ENCODE results near the gene MAP3K7CL.
A peak's percentile ranks its signal among the peaks of the same experiment; 100 is the strongest.
"Not testable (repeated sequence)": the region's sequence is repeated elsewhere in the genome, so short reads cannot be mapped to it uniquely, and the experiment has no call there.

MAP3K7CL gene

DNA sequence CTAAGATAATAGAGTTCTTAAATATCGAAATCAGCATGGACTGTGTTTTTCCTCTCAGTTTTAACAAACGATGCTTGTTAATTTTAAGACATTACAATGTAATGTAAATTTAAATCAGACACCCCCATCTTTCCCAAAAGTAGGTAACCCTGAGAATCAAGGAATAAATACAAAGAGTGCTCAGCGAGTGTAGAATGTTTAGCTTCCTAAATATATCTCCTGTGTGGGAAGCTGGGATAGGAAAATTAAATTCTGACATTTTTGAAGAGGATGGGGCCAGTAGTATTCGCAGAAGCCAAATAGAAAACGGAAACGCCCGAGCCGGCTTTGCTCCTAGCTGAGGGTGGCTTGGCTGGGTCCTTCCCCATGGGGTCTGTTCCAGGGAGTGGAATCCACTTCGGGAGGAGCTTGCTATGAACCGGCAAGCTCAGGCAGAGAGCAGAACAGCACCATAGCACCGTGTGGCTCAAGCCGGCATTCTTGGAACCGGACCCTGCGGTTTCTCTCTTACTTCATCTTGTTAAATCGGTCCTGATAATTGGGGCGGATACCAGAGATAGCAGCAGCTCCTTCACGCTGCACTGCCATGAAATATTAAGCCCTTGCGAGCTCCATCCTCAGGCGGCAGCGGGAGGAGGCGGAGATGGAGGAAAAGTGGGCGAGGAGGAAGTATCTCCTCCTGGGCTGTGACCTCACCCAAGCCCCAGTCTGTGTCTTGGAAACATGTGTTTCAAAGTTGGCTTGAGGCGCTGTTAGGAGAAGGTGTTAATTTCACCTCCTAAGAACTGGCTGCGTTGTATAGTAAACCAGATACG, 24.9 kb downstream of the MAP3K7CL start:
- Histone ChIP-seq H3K27me3 (ENCODE audit: insufficient read depth, low read length, poor library complexity) (no peaks in the 10 kb centered on the region), H3K36me3 (ENCODE audit: control insufficient read depth, insufficient read depth, low read length) (no peaks in the 10 kb centered on the region), H4K8ac (ENCODE audit: low read depth, low read length) (no peak overlapping the region), H3K23ac (ENCODE audit: low read length) (no peak overlapping the region), H2BK120ac (ENCODE audit: low read depth, low read length) (no peak overlapping the region), H3K27ac (ENCODE audit: low read depth, low read length) (no peak overlapping the region), H3K4ac (ENCODE audit: low read depth, low read length) (no peak overlapping the region), H2BK5ac (ENCODE audit: low read length) (no peak overlapping the region), H3K79me1 (ENCODE audit: low read length) (no peaks in the 10 kb centered on the region), H3K4me1 (ENCODE audit: control insufficient read depth, low read depth, low read length) (no peaks in the 10 kb centered on the region), H3K18ac (ENCODE audit: low read length) (no peak overlapping the region), H3K4me2 (ENCODE audit: low read length) (no peak overlapping the region), H3K9ac (ENCODE audit: low read length) (no peak overlapping the region), H4K5ac (ENCODE audit: low read length) (no peak overlapping the region), H3K56ac (ENCODE audit: low read length) (no peak overlapping the region), H3K79me2 (ENCODE audit: control insufficient read depth, insufficient read depth, low read length) (no peaks in the 10 kb centered on the region), H2BK15ac (replicated peaks; ENCODE audit: low read depth) (no peak overlapping the region), H2AK5ac (ENCODE audit: low read length) (no peak overlapping the region), H3K4me3 (ENCODE audit: low read length) (no peak overlapping the region)
- WGBS (ENCODE audit: extremely low coverage, insufficient coverage, low lambda C conversion rate) = no CpG with 5 or more reads among the region's 25 CpGs
- peak; percentile 36 for DNase-seq

DNA sequence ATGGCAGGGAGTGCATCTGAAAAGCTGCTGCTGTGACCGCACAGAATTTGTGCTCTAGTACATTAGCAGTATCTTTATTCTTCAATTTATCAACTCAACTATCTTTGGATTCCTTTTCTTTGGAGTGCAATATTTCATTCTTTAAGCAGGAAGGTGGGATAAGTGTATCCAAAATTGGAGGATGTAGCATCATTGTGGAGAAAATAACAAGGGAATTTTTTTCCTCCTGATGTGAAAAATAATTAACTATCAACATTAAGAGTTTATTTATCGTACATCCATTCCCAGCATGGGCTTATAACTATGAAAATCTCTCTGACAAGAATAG, 25.5 kb downstream of the MAP3K7CL start:
- no peak overlapping the region for H2BK120ac ChIP-seq (ENCODE audit: low read depth, low read length)
- H2AK5ac ChIP-seq (ENCODE audit: low read length) = no peak overlapping the region
- H2BK15ac ChIP-seq (replicated peaks; ENCODE audit: low read depth) = no peak overlapping the region
- H3K79me1 ChIP-seq (ENCODE audit: low read length) = no peaks in the 10 kb centered on the region
- H3K56ac ChIP-seq (ENCODE audit: low read length) = no peak overlapping the region
- no peak overlapping the region for H3K4me3 ChIP-seq (ENCODE audit: low read length)
- H3K36me3 ChIP-seq (ENCODE audit: control insufficient read depth, insufficient read depth, low read length) = no peaks in the 10 kb centered on the region
- H4K8ac ChIP-seq (ENCODE audit: low read depth, low read length) = no peak overlapping the region
- H3K23ac ChIP-seq (ENCODE audit: low read length) = no peak overlapping the region
- no CpG with 5 or more reads among the region's 2 CpGs for WGBS (ENCODE audit: extremely low coverage, insufficient coverage, low lambda C conversion rate)
- H3K4me2 ChIP-seq (ENCODE audit: low read length) = no peak overlapping the region
- no peak overlapping the region for H3K9ac ChIP-seq (ENCODE audit: low read length)
- H3K4ac ChIP-seq (ENCODE audit: low read depth, low read length) = no peak overlapping the region
- no peak overlapping the region for H3K27ac ChIP-seq (ENCODE audit: low read depth, low read length)
- H3K4me1 ChIP-seq (ENCODE audit: control insufficient read depth, low read depth, low read length) = no peaks in the 10 kb centered on the region
- no peak overlapping the region for H2BK5ac ChIP-seq (ENCODE audit: low read length)
- no peak for DNase-seq
- H3K27me3 ChIP-seq (ENCODE audit: insufficient read depth, low read length, poor library complexity) = no peaks in the 10 kb centered on the region
- H4K5ac ChIP-seq (ENCODE audit: low read length) = no peak overlapping the region
- no peaks in the 10 kb centered on the region for H3K79me2 ChIP-seq (ENCODE audit: control insufficient read depth, insufficient read depth, low read length)
- H3K18ac ChIP-seq (ENCODE audit: low read length) = no peak overlapping the region

DNA sequence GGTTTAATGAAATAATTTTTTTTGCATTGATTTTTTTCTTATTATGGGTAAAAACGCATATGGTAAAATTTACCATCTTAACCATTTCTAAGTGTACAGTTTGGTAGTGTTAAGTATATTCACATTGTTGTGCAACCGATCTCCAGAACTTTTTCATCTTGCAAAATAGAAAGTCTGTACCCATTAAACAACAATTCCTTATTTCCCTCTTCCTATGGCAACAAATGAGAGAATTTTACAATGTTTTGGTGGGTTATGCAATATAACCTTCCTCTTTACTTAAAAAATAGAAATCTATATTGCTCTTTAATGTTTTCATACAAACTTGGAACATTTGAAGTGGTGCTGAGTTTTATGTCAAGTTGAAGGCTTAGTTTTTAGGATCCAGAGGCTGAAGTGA, 26.6 kb downstream of the MAP3K7CL start:
- no peak overlapping the region for H3K56ac ChIP-seq (ENCODE audit: low read length)
- H3K79me2 ChIP-seq (ENCODE audit: control insufficient read depth, insufficient read depth, low read length) = no peaks in the 10 kb centered on the region
- H3K18ac ChIP-seq (ENCODE audit: low read length) = no peak overlapping the region
- H2BK120ac ChIP-seq (ENCODE audit: low read depth, low read length) = no peak overlapping the region
- no peak overlapping the region for H3K27ac ChIP-seq (ENCODE audit: low read depth, low read length)
- no peak overlapping the region for H3K4ac ChIP-seq (ENCODE audit: low read depth, low read length)
- H3K4me2 ChIP-seq (ENCODE audit: low read length) = no peak overlapping the region
- H3K79me1 ChIP-seq (ENCODE audit: low read length) = no peaks in the 10 kb centered on the region
- no peaks in the 10 kb centered on the region for H3K4me1 ChIP-seq (ENCODE audit: control insufficient read depth, low read depth, low read length)
- H2BK5ac ChIP-seq (ENCODE audit: low read length) = no peak overlapping the region
- H3K23ac ChIP-seq (ENCODE audit: low read length) = no peak overlapping the region
- H3K4me3 ChIP-seq (ENCODE audit: low read length) = no peak overlapping the region
- H4K5ac ChIP-seq (ENCODE audit: low read length) = no peak overlapping the region
- H3K27me3 ChIP-seq (ENCODE audit: insufficient read depth, low read length, poor library complexity) = no peaks in the 10 kb centered on the region
- H2AK5ac ChIP-seq (ENCODE audit: low read length) = no peak overlapping the region
- H3K36me3 ChIP-seq (ENCODE audit: control insufficient read depth, insufficient read depth, low read length) = no peaks in the 10 kb centered on the region
- H4K8ac ChIP-seq (ENCODE audit: low read depth, low read length) = no peak overlapping the region
- DNase-seq = no peak
- no CpG with 5 or more reads among the region's 2 CpGs for WGBS (ENCODE audit: extremely low coverage, insufficient coverage, low lambda C conversion rate)
- H2BK15ac ChIP-seq (replicated peaks; ENCODE audit: low read depth) = no peak overlapping the region
- no peak overlapping the region for H3K9ac ChIP-seq (ENCODE audit: low read length)

DNA sequence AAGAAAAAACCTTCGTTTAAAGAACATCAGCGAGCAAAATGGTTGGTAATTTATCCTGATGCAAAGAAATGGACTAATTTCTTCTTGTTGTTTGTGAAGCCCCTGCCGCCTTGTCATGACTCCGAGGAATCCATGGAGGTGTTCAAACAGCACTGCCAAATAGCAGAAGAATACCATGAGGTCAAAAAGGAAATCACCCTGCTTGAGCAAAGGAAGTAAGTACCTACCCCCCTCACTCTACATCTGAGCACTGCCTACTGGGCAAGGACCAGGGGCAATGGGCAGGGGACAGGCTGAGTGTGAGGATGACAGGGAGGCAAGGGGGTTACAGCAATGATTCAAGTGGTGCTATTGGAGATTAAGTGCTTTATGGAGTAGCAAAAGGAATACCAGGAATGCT, 29.4 kb downstream of the MAP3K7CL start:
- Histone ChIP-seq H3K23ac (ENCODE audit: low read length) (no peak overlapping the region), H3K9ac (ENCODE audit: low read length) (no peak overlapping the region), H3K4ac (ENCODE audit: low read depth, low read length) (no peak overlapping the region), H3K27me3 (ENCODE audit: insufficient read depth, low read length, poor library complexity) (no peaks in the 10 kb centered on the region), H3K4me2 (ENCODE audit: low read length) (no peak overlapping the region), H3K56ac (ENCODE audit: low read length) (no peak overlapping the region), H2BK15ac (replicated peaks; ENCODE audit: low read depth) (no peak overlapping the region), H3K27ac (ENCODE audit: low read depth, low read length) (no peak overlapping the region), H4K5ac (ENCODE audit: low read length) (no peak overlapping the region), H2BK5ac (ENCODE audit: low read length) (no peak overlapping the region), H2BK120ac (ENCODE audit: low read depth, low read length) (no peak overlapping the region), H2AK5ac (ENCODE audit: low read length) (no peak overlapping the region), H3K79me1 (ENCODE audit: low read length) (no peaks in the 10 kb centered on the region), H3K4me3 (ENCODE audit: low read length) (no peak overlapping the region), H3K79me2 (ENCODE audit: control insufficient read depth, insufficient read depth, low read length) (no peaks in the 10 kb centered on the region), H3K18ac (ENCODE audit: low read length) (no peak overlapping the region), H4K8ac (ENCODE audit: low read depth, low read length) (no peak overlapping the region), H3K36me3 (ENCODE audit: control insufficient read depth, insufficient read depth, low read length) (no peaks in the 10 kb centered on the region), H3K4me1 (ENCODE audit: control insufficient read depth, low read depth, low read length) (no peaks in the 10 kb centered on the region)
- DNase-seq = no peak
- WGBS (ENCODE audit: extremely low coverage, insufficient coverage, low lambda C conversion rate) = no CpG with 5 or more reads among the region's 4 CpGs

DNA sequence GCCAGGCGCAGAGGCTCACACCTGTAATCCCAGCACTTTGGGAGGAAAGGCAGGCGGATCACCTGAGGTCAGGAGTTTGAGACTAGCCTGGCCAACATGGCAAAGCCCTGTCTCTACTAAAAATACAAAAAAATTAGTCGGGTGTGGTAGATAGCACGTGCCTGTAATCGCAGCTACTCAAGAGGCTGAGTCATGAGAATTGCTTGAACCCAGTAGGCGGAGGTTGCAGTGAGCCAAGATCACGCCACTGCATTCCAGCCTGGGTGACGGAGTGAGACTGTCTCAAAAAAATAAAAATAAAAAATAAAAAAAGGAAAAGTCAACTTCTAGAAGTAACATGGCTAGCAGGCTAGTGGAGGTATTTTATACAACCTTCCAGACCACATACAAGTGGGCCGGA, 32.4 kb downstream of the MAP3K7CL start:
- DNase-seq; H2BK120ac ChIP-seq (ENCODE audit: low read depth, low read length); H3K23ac ChIP-seq (ENCODE audit: low read length); H3K79me2 ChIP-seq (ENCODE audit: control insufficient read depth, insufficient read depth, low read length); H3K36me3 ChIP-seq (ENCODE audit: control insufficient read depth, insufficient read depth, low read length); H3K18ac ChIP-seq (ENCODE audit: low read length); H2BK5ac ChIP-seq (ENCODE audit: low read length); H4K8ac ChIP-seq (ENCODE audit: low read depth, low read length); H3K4me1 ChIP-seq (ENCODE audit: control insufficient read depth, low read depth, low read length); H4K5ac ChIP-seq (ENCODE audit: low read length); H3K27me3 ChIP-seq (ENCODE audit: insufficient read depth, low read length, poor library complexity); H3K4ac ChIP-seq (ENCODE audit: low read depth, low read length); H2BK15ac ChIP-seq (replicated peaks; ENCODE audit: low read depth); H3K4me2 ChIP-seq (ENCODE audit: low read length); H2AK5ac ChIP-seq (ENCODE audit: low read length); H3K9ac ChIP-seq (ENCODE audit: low read length); H3K4me3 ChIP-seq (ENCODE audit: low read length); H3K79me1 ChIP-seq (ENCODE audit: low read length); H3K27ac ChIP-seq (ENCODE audit: low read depth, low read length); H3K56ac ChIP-seq (ENCODE audit: low read length): not testable (repeated sequence)
- no CpG with 5 or more reads among the region's 9 CpGs for WGBS (ENCODE audit: extremely low coverage, insufficient coverage, low lambda C conversion rate)

All from mesendoderm (in vitro differentiated cells).